Body of pancreas (tissue), 4 donors: ENCODE measurements around the gene PCDHGA7.

Experiments used
- CTCF ChIP-seq, 7 experiments: fragments of 450-650 bp in 4 of 7; fragments of 200-600 bp in 3 of 7; sonication (generic) in 3 of 7; IDR thresholded peaks; one replicate each; pipeline ENCODE4 v1.5.1; 2016 to 2019; ENCODE audit warnings: antibody characterized with exemption in 7 of 7
- POLR2A ChIP-seq, 3 donors: fragments of 450-650 bp; IDR thresholded peaks; one replicate each; pipeline ENCODE4 v1.6.1; 2016; ENCODE audit warnings: antibody characterized with exemption in 3 of 3, mild to moderate bottlenecking in 2 of 3

- no peak for TF ChIP-seq CTCF (IDR thresholded peaks at IDR 0.05)
- TF ChIP-seq POLR2A (IDR thresholded peaks at IDR 0.05) = no peak
Observed at GRCh38 chr5:141356133-141356532, 26.4 kb upstream of the PCDHGA7 start.
